ENCODE data around the gene ITPR1. TPM values are rescaled to one million over a fixed set of nuclear protein-coding genes. Genes with fewer than 3 reads are reported as not detected.

ITPR1 gene
- total and polyA plus RNA-seq, 2 of the 4 experiments (the other 2 are of a cell fraction), result 1.8 to 5.7 TPM

GRCh38 chr3:4721511-4721911, 228.4 kb downstream of the ITPR1 start:
- ChIA-PET CTCF (interaction anchor here (0.7 to 2.5 kb wide), 10 partner anchors 10 to 319 kb away, joined by 3 to 26 read pairs (median 4); no protein-coding TSS in a partner anchor), POLR2A (ENCODE audit: unreplicated experiment) (interaction anchor here (1.0 to 1.1 kb wide), 3 partner anchors 10 to 336 kb away, joined by 3 read pairs; no protein-coding TSS in a partner anchor)
- no TSS peak for BruUV-seq (replicated peaks)
- peak overlapping the region; percentile 87 for H2AK5ac ChIP-seq (ENCODE audit: low read depth, low read length)
- peak overlapping the region; percentile 55; the same call in 1 of the 2 replicates for H3K18ac ChIP-seq (ENCODE audit: low read depth, low read length)
- H4K91ac ChIP-seq (ENCODE audit: insufficient read depth, low read depth, low read length), result peak overlapping the region; percentile 79
- WGBS, 2 experiments (ENCODE audit: extremely low coverage in 2 of 2, insufficient read length in 1 of 2), result 0% methylated on average over 2 of the region's 9 CpGs; no CpG with 5 or more reads in 1 of the 2 experiments
- H3K4me1 ChIP-seq (ENCODE audit: control insufficient read depth, insufficient read depth, low read length), result peaks cover 19% of the 10 kb centered on the region
- H3K56ac ChIP-seq (ENCODE audit: extremely low read depth, insufficient read depth, low read length), result no peak overlapping the region
- no peaks in the 10 kb centered on the region for H3K79me1 ChIP-seq (ENCODE audit: low read depth in 1 of 2, low read length in 2 of 2)
- in situ Hi-C loops (cut with MboI; ENCODE audit: low sequenced_read_pairs), result no loop called here
- no peaks in the 10 kb centered on the region for H3K36me3 ChIP-seq (ENCODE audit: control insufficient read depth, insufficient read depth, low read length)
- no peak overlapping the region for H2AK9ac ChIP-seq (replicated peaks; ENCODE audit: low read depth, low read length, poor library complexity)
- peak overlapping the region; percentile 92; the same call in 1 of the 2 replicates for H2BK20ac ChIP-seq (ENCODE audit: low read depth, low read length)
- peak overlapping the region; percentile 86 for H2BK120ac ChIP-seq (ENCODE audit: low read depth, low read length)
- peak overlapping the region; percentile 80 for H3K4ac ChIP-seq (ENCODE audit: low read depth, low read length)
- ATAC-seq (ENCODE audit: low read depth), result peak; percentile 84
- no peak overlapping the region for H3K4me3 ChIP-seq (ENCODE audit: insufficient read depth, low read depth, low read length)
- H3K14ac ChIP-seq (replicated peaks; ENCODE audit: low read depth, low read length), result no peak overlapping the region
- peak overlapping the region; percentile 64; the same call in 2 of the 3 replicates for H2BK15ac ChIP-seq (ENCODE audit: low read depth, low read length)
- H2AFZ ChIP-seq (replicated peaks; ENCODE audit: low read length, poor library complexity), result no peak overlapping the region
- intact Hi-C loops (cut with micrococcal nuclease), result loop anchor here (1.0 to 5.0 kb wide), 2 partner anchors 121 to 257 kb away; no protein-coding TSS in a partner anchor
- peak overlapping the region; percentile 81 for H2BK5ac ChIP-seq (ENCODE audit: low read depth, low read length, poor library complexity, severe bottlenecking)
- peak overlapping the region; percentile 93 for H3K27ac ChIP-seq (ENCODE audit: insufficient read depth, low read length)
- H4K5ac ChIP-seq (ENCODE audit: low read depth, low read length), result no peak overlapping the region
- H3K9me1 ChIP-seq (ENCODE audit: insufficient read depth, low read length), result peaks cover 9% of the 10 kb centered on the region; the same call in 1 of the 2 replicates
- H4K8ac ChIP-seq (ENCODE audit: low read depth in 2 of 2, low read length in 2 of 2), result peak overlapping the region; percentile 38 to 74; a peak in 3 of 4 replicates
- peak overlapping the region; percentile 55; the same call in 1 of the 2 replicates for H3K4me2 ChIP-seq (ENCODE audit: low read depth, low read length)
- H3K27me3 ChIP-seq (ENCODE audit: control insufficient read depth, insufficient read depth, low read length), result no peaks in the 10 kb centered on the region
- no peak overlapping the region for H3K9ac ChIP-seq (ENCODE audit: low read depth, low read length)
- no peaks in the 10 kb centered on the region for H3K9me3 ChIP-seq (ENCODE audit: control insufficient read depth, insufficient read depth, low read length)
- dilution Hi-C loops (cut with HindIII; ENCODE audit: low sequenced_read_pairs, unreplicated experiment), result no loop called here
- DNase-seq, result peak; percentile 95
- no peak for TF ChIP-seq POLR2A (IDR thresholded peaks at IDR 0.05; ENCODE audit: low read depth, low read length)
- peak; percentile 17; the same call in 1 of the 2 replicates for TF ChIP-seq CTCF (conservative IDR thresholded peaks at IDR 0.05; ENCODE audit: low read depth, low read length)
- no peak for TF ChIP-seq MXI1 (IDR thresholded peaks at IDR 0.05; ENCODE audit: borderline replicate concordance, low read depth, low read length)
- TF ChIP-seq NFE2L2 (IDR thresholded peaks at IDR 0.05; ENCODE audit: low read depth, low read length), result no peak
- TF ChIP-seq SMC3 (IDR thresholded peaks at IDR 0.05; ENCODE audit: low read depth, low read length), result no peak
- TF ChIP-seq MAZ (IDR thresholded peaks at IDR 0.05; ENCODE audit: borderline replicate concordance, low read depth, low read length), result no peak
- TF ChIP-seq FOS (IDR thresholded peaks at IDR 0.05; ENCODE audit: low read depth, low read length), result peak; percentile 30; the same call in 1 of the 2 replicates
- TF ChIP-seq CEBPB (IDR thresholded peaks at IDR 0.05; ENCODE audit: low read depth, low read length), result no peak
- TF ChIP-seq RFX5 (IDR thresholded peaks at IDR 0.05; ENCODE audit: low read depth, low read length), result no peak
- TF ChIP-seq, protein P1, sequence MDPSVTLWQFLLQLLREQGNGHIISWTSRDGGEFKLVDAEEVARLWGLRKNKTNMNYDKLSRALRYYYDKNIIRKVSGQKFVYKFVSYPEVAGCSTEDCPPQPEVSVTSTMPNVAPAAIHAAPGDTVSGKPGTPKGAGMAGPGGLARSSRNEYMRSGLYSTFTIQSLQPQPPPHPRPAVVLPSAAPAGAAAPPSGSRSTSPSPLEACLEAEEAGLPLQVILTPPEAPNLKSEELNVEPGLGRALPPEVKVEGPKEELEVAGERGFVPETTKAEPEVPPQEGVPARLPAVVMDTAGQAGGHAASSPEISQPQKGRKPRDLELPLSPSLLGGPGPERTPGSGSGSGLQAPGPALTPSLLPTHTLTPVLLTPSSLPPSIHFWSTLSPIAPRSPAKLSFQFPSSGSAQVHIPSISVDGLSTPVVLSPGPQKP (IDR thresholded peaks at IDR 0.05; ENCODE audit: borderline replicate concordance, low read depth, low read length), result no peak
- no peak for TF ChIP-seq MAFK (IDR thresholded peaks at IDR 0.05; ENCODE audit: low read depth, low read length)
- no peak overlapping the region for H3K23ac ChIP-seq (ENCODE audit: low read depth, low read length)
- H4K20me1 ChIP-seq (ENCODE audit: insufficient read depth, low read length), result no peaks in the 10 kb centered on the region
